Panc1 (cell line): ENCODE measurements around the gene MPPED1. TPM values are rescaled to one million over a fixed set of nuclear protein-coding genes. Genes with fewer than 3 reads are reported as not detected.

Experiments
- ATAC-seq: fragments of 200-7000 bp; cut with Tn5 transposase; 2 replicates; pipeline ENCODE4 v1.9.1; 2020; ENCODE audit warnings: mild to moderate bottlenecking, moderate library complexity
- BruUV-seq: library from RNA; stranded (reverse); fragments of 400-500 nt; replicated peaks from 2 replicates; lab custom pipeline; 2021; lab: Mats Ljungman, UMichigan
- CTCF ChIA-PET: fragments of 300-600 bp; sonication (Branson Sonifier 250); formaldehyde crosslinking; loops from one replicate; lab custom pipeline; 2022; ENCODE audit warnings: antibody characterized with exemption; lab: Charles Lee
- POLR2A ChIA-PET: fragments of 300-600 bp; sonication (Branson Sonifier 250); formaldehyde crosslinking; loops from one replicate; lab custom pipeline; 2022; ENCODE audit warnings: antibody characterized with exemption; lab: Charles Lee
- DNase-seq: peaks from one replicate; pipeline ENCODE4 v3.0.0-alpha.2; 2010; ENCODE audit warnings: low read depth, low spot score
- H3K27ac ChIP-seq: 2 replicates; pipeline ENCODE4 v1.5.1; 2011; ENCODE audit warnings: mild to moderate bottlenecking, low read length, inconsistent platforms
- H3K27me3 ChIP-seq: fragments of 200-500 bp; sonication (Bioruptor generic); 2 replicates; pipeline ENCODE4 v1.6.0; 2014; ENCODE audit warnings: low read length, inconsistent platforms; ENCODE audit not compliant: control insufficient read depth, insufficient read depth
- H3K36me3 ChIP-seq: fragments of 200-500 bp; sonication (Bioruptor generic); 2 replicates; pipeline ENCODE4 v1.5.1; 2014; ENCODE audit warnings: inconsistent platforms, mild to moderate bottlenecking, low read length, moderate library complexity; ENCODE audit not compliant: control insufficient read depth, insufficient read depth
- H3K4me1 ChIP-seq: 2 replicates; pipeline ENCODE4 v1.5.1; 2011; ENCODE audit warnings: inconsistent platforms, mild to moderate bottlenecking, low read length, moderate library complexity; ENCODE audit not compliant: control insufficient read depth, insufficient read depth
- H3K4me3 ChIP-seq, 2 experiments: 2 replicates each; pipeline ENCODE4 v1.5.1; 2011 to 2012; ENCODE audit warnings: low read depth in 2 of 2, low read length in 2 of 2, mild to moderate bottlenecking in 2 of 2, inconsistent platforms in 1 of 2, moderate library complexity in 1 of 2
- H3K9me3 ChIP-seq: fragments of 200-500 bp; sonication (Bioruptor generic); 2 replicates; pipeline ENCODE4 v1.5.1; 2014; ENCODE audit warnings: low read depth, mild to moderate bottlenecking, inconsistent platforms, low read length, moderate library complexity; ENCODE audit not compliant: control insufficient read depth, insufficient read depth
- CTCF ChIP-seq: fragments of 450-650 bp; IDR thresholded peaks from 2 replicates; pipeline ENCODE4 v1.5.1; 2017; ENCODE audit warnings: mild to moderate bottlenecking
- POLR2AphosphoS5 ChIP-seq: IDR thresholded peaks from 2 replicates; pipeline ENCODE4 v1.6.1; 2012; ENCODE audit warnings: mild to moderate bottlenecking, low read depth, low read length, moderate library complexity
- REST ChIP-seq, 2 experiments: IDR thresholded peaks; 2 replicates each; pipeline ENCODE4 v1.6.1; 2011 to 2012; ENCODE audit warnings: low read depth in 2 of 2, control low read depth in 1 of 2, low read length in 1 of 2, mild to moderate bottlenecking in 1 of 2, moderate library complexity in 1 of 2; ENCODE audit not compliant: insufficient read depth in 1 of 2
- SIN3A ChIP-seq: IDR thresholded peaks from 2 replicates; pipeline ENCODE4 v1.6.1; 2012; ENCODE audit warnings: low read depth, mild to moderate bottlenecking, low read length, moderate library complexity, borderline replicate concordance; ENCODE audit not compliant: insufficient read depth
- TCF7L2 ChIP-seq: IDR thresholded peaks from 2 replicates; pipeline ENCODE4 v1.6.1; 2011; ENCODE audit warnings: mild to moderate bottlenecking, low read depth, low read length, inconsistent platforms
- in situ Hi-C: cut with HindIII; loops from 2 replicates; pipeline ENCODE4 v1.10.0; 2016; ENCODE audit warnings: low sequenced_read_pairs, low pct_unique_long_range_greater_than_20kb
- intact Hi-C: fragments of 100-400 bp; cut with micrococcal nuclease; formaldehyde crosslinking; loops from one replicate; pipeline ENCODE4 v1.10.0; 2022; ENCODE audit not compliant: unreplicated experiment
- total RNA-seq: library from RNA; stranded (reverse); gene quantifications from one replicate; pipeline ENCODE4 v1.2.1, GENCODE V29; 2021; ENCODE audit not compliant: unreplicated experiment

The MPPED1 gene
- total RNA-seq, 1 experiment from 2014 or later, result not detected

- Histone ChIP-seq H3K36me3 (no peaks in the 10 kb centered on the region), H3K27ac (no peak overlapping the region), H3K9me3 (no peaks in the 10 kb centered on the region), H3K27me3 (no peaks in the 10 kb centered on the region), H3K4me1 (no peaks in the 10 kb centered on the region), H3K4me3 (no peak overlapping the region)
- no peak for TF ChIP-seq SIN3A
- no peak for TF ChIP-seq TCF7L2
- TF ChIP-seq POLR2AphosphoS5, result no peak
- TF ChIP-seq CTCF, result no peak
- no peak for TF ChIP-seq REST (IDR thresholded peaks at IDR 0.05; ENCODE audit: insufficient read depth in 1 of 2, low read depth in 2 of 2, low read length in 1 of 2)
- ChIA-PET POLR2A (no interaction called here), CTCF (no interaction called here)
- intact Hi-C loops (no loop called here), in situ Hi-C loops (no loop called here)
- ATAC-seq (no peak), DNase-seq (no peak)
- no TSS peak for BruUV-seq
These were observed 12.4 kb downstream of the MPPED1 start for GRCh38 chr22:43424201-43424600.

GRCh38 chr22:43424666-43425630 lies 13.1 kb downstream of the MPPED1 start:
- CTCF ChIA-PET, result interaction anchor here (0.6 kb wide), 1 partner anchor 33 kb away, joined by 5 read pairs; no protein-coding TSS in a partner anchor
- BruUV-seq, result no TSS peak

More at GRCh38 chr22:43424666-43425630, 13.1 kb downstream of the MPPED1 start:
- intact Hi-C loops, result no loop called here
- ATAC-seq (no peak), DNase-seq (no peak)
- TF ChIP-seq REST (IDR thresholded peaks at IDR 0.05; ENCODE audit: insufficient read depth in 1 of 2, low read depth in 2 of 2, low read length in 1 of 2), result no peak
- no peak for TF ChIP-seq POLR2AphosphoS5
- no peak for TF ChIP-seq SIN3A
- no peak for TF ChIP-seq TCF7L2
- no peak for TF ChIP-seq CTCF
- Histone ChIP-seq H3K9me3 (no peaks in the 10 kb centered on the region), H3K27ac (no peak overlapping the region), H3K27me3 (no peaks in the 10 kb centered on the region), H3K4me3 (no peak overlapping the region), H3K4me1 (no peaks in the 10 kb centered on the region), H3K36me3 (no peaks in the 10 kb centered on the region)
- in situ Hi-C loops, result no loop called here
- POLR2A ChIA-PET, result no interaction called here
